GM10248 (cell line): ENCODE data around the gene SEZ6L.

Experiments
- CTCF ChIA-PET: fragments of 300-600 bp; sonication (Branson Sonifier 250); formaldehyde crosslinking; extraction: SDS; loops from one replicate; lab custom pipeline; 2021; ENCODE audit warnings: antibody characterized with exemption; lab: Yijun Ruan, JAX
- POLR2A ChIA-PET: fragments of 350-650 bp; sonication (Branson Sonifier 250); formaldehyde crosslinking; extraction: SDS; loops from one replicate; lab custom pipeline; 2020; ENCODE audit warnings: antibody characterized with exemption; lab: Yijun Ruan, JAX
- DNase-seq: peaks from one replicate; pipeline ENCODE4 v3.0.0; 2012; ENCODE audit errors: extremely low spot score
- CTCF ChIP-seq: IDR thresholded peaks from 2 replicates; pipeline ENCODE4 v1.5.1; 2012; ENCODE audit warnings: mild to moderate bottlenecking, low read depth; ENCODE audit errors: extremely low read depth, missing control alignments, control extremely low read depth

Gene SEZ6L

GRCh38 chr22:26134654-26135330 lies 34.5 kb upstream of the SEZ6L start:
- DNase-seq = no peak
- ChIA-PET CTCF (interaction anchor here (1.0 kb wide), 1 partner anchor 8 kb away, joined by 3 read pairs; no protein-coding TSS in a partner anchor), POLR2A (no interaction called here)
- TF ChIP-seq CTCF = peak; percentile 25

GRCh38 chr22:26135806-26136205 lies 33.5 kb upstream of the SEZ6L start:
- POLR2A ChIA-PET = no interaction called here
- TF ChIP-seq CTCF = no peak
- DNase-seq = no peak
- CTCF ChIA-PET = interaction anchor here (1.0 kb wide), 1 partner anchor 9 kb away, joined by 3 read pairs; no protein-coding TSS in a partner anchor

- POLR2A ChIA-PET = no interaction called here
- TF ChIP-seq CTCF = no peak
Observed at GRCh38 chr22:26139310-26139709, 30.0 kb upstream of the SEZ6L start.

DNA sequence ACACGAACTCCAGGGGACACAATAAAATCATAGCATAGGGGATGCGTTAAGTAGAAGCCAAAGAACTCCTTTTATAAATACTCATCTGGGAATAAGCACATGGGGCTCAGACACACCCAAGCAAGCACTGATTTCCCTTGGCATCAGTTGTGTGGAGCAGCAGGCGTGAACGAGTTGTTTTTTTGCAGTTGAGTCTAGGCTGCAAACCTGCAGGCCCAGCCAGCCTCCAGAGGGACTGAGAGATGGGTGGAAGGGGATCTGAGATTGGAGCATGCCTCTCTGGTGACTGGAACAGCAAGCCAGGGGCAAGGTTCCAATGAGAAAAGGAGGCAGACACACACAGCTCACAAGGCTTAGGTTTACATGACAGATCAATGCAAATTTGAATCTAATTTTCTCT lies 27.4 kb upstream of the SEZ6L start:
- ChIA-PET CTCF (no interaction called here), POLR2A (no interaction called here)

More at GRCh38 chr22:26139310-26139709, 30.0 kb upstream of the SEZ6L start:
- no peak for DNase-seq
- CTCF ChIA-PET = no interaction called here

DNA sequence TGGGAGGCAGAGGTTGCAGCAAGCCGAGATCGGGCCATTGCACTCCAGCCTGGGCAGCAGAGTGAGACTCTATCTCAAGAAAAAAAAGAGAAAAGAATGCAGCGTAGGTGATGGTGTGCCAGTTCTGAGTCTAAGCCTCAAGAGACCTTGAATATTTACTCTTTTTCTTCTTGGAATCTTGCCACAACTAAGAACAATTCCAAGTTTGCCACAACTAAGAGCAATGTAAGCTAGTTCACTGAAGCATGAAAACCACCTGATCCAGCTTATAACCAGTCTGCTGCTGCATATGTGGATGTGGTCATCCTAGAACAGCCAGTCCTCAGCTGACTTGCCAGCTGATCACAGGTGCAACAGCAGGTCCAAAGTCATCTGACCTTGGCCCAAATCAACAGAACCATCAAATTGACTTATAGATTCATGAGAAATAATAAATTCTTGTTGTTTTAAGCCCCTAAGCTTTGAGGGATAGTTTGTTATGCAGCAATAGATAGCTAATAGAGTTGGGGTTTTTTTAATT lies 25.4 kb upstream of the SEZ6L start:
- ChIA-PET POLR2A (no interaction called here), CTCF (interaction anchor here (0.8 to 0.9 kb wide), 2 partner anchors 10 to 28 kb away, joined by 3 to 6 read pairs; no protein-coding TSS in a partner anchor)
- no peak for TF ChIP-seq CTCF
- DNase-seq = no peak

More for the DNA sequence above, 27.4 kb upstream of the SEZ6L start:
- no peak for DNase-seq
- TF ChIP-seq CTCF = no peak

GRCh38 chr22:26159886-26160285 lies 9.4 kb upstream of the SEZ6L start:
- ChIA-PET CTCF (interaction anchor here (0.9 to 1.5 kb wide), 2 partner anchors 12 to 13 kb away, joined by 3 to 5 read pairs; no protein-coding TSS in a partner anchor), POLR2A (no interaction called here)
- DNase-seq = no peak
- TF ChIP-seq CTCF = no peak
